ENCODE measurements around the gene CEP43. TPM values are rescaled to one million over a fixed set of nuclear protein-coding genes. Genes with fewer than 3 reads are reported as not detected.

Gene CEP43
- total and polyA plus RNA-seq, 5 experiments from 2014 or later = 2.5 to 15.3 (median 4.5) TPM

GRCh38 chr6:167030222-167031072 is 31.2 kb downstream of the CEP43 start:
- POLR2A ChIA-PET = no interaction called here
- peaks cover 20 to 69% (median 31%) of the 10 kb centered on the region in 3 donors for H3K36me3 Mint-ChIP-seq
- H3K4me1 Mint-ChIP-seq = peaks cover 0 to 4% (median under 1%) of the 10 kb centered on the region in 4 donors
- H3K9me3 Mint-ChIP-seq = no peaks in the 10 kb centered on the region
- peak overlapping the region in 1 of 10 donors; percentile 26 for H3K27ac Mint-ChIP-seq
- no peak overlapping the region for H3K4me3 Mint-ChIP-seq
- DNase-seq (no peak), ATAC-seq (no peak)
- H3K27me3 Mint-ChIP-seq = no peaks in the 10 kb centered on the region

GRCh38 chr6:167031082-167031709 is 32.0 kb downstream of the CEP43 start:
- Mint-ChIP-seq H3K36me3 (peaks cover 20 to 76% (median 37%) of the 10 kb centered on the region in 3 donors), H3K4me1 (peaks cover 0 to 4% (median 3%) of the 10 kb centered on the region in 4 donors), H3K27ac (peak overlapping the region in 2 of 10 donors; percentile 4 to 26), H3K27me3 (no peaks in the 10 kb centered on the region), H3K4me3 (no peak overlapping the region), H3K9me3 (no peaks in the 10 kb centered on the region)
- POLR2A ChIA-PET = no interaction called here
- DNase-seq (no peak), ATAC-seq (no peak)

GRCh38 chr6:167034056-167034455 is 34.9 kb downstream of the CEP43 start:
- no peaks in the 10 kb centered on the region for H3K27me3 Mint-ChIP-seq
- no peak overlapping the region for H3K4me3 Mint-ChIP-seq
- no peak for DNase-seq
- peaks cover 0 to 5% (median 3%) of the 10 kb centered on the region in 4 donors for H3K4me1 Mint-ChIP-seq
- no peak for ATAC-seq
- H3K27ac Mint-ChIP-seq = peak overlapping the region in 2 of 10 donors; percentile 3 to 40
- no peaks in the 10 kb centered on the region for H3K9me3 Mint-ChIP-seq
- POLR2A ChIA-PET = no interaction called here
- H3K36me3 Mint-ChIP-seq = peaks cover 14 to 83% (median 32%) of the 10 kb centered on the region in 3 donors

GRCh38 chr6:167037762-167038161 is 38.6 kb downstream of the CEP43 start:
- Mint-ChIP-seq H3K9me3 (peaks cover 0 to 3% (median 0%) of the 10 kb centered on the region in 9 donors), H3K4me3 (no peak overlapping the region), H3K36me3 (peaks cover 6 to 74% (median 33%) of the 10 kb centered on the region in 3 donors), H3K4me1 (peaks cover 5 to 21% (median 15%) of the 10 kb centered on the region in 4 donors), H3K27ac (peak overlapping the region in 3 of 10 donors; percentile 22 to 63 (median 44)), H3K27me3 (no peaks in the 10 kb centered on the region)
- POLR2A ChIA-PET = no interaction called here
- DNase-seq = no peak
- ATAC-seq = no peak

- POLR2A ChIA-PET = interaction anchor here (0.7 to 1.8 kb wide), 2 partner anchors 11 to 259 kb away, joined by 3 read pairs; no protein-coding TSS in a partner anchor
- Mint-ChIP-seq H3K4me3 (no peak overlapping the region), H3K4me1 (peaks cover 8 to 54% (median 36%) of the 10 kb centered on the region in 4 donors), H3K27ac (no peak overlapping the region), H3K27me3 (no peaks in the 10 kb centered on the region), H3K9me3 (no peaks in the 10 kb centered on the region), H3K36me3 (peaks cover 0 to 21% (median 7%) of the 10 kb centered on the region in 3 donors)
- ATAC-seq (no peak), DNase-seq (no peak)
Observed at GRCh38 chr6:167044696-167045095, 45.5 kb downstream of the CEP43 start.

GRCh38 chr6:167045828-167046580 is 46.8 kb downstream of the CEP43 start:
- H3K4me3 Mint-ChIP-seq = no peak overlapping the region
- POLR2A ChIA-PET = no interaction called here

GRCh38 chr6:167046861-167047495 is 47.8 kb downstream of the CEP43 start:
- DNase-seq (no peak), ATAC-seq (peak; percentile 6 to 20)
- Mint-ChIP-seq H3K4me3 (peak overlapping the region in 7 of 10 donors; percentile 24 to 75 (median 60)), H3K36me3 (peaks cover 0 to 12% (median 9%) of the 10 kb centered on the region in 3 donors), H3K9me3 (no peaks in the 10 kb centered on the region), H3K27ac (peak overlapping the region in 5 of 10 donors; percentile 30 to 86 (median 57)), H3K27me3 (no peaks in the 10 kb centered on the region), H3K4me1 (peaks cover 7 to 46% (median 28%) of the 10 kb centered on the region in 4 donors)
- POLR2A ChIA-PET = no interaction called here

More at GRCh38 chr6:167045828-167046580, 46.8 kb downstream of the CEP43 start:
- ATAC-seq (no peak), DNase-seq (no peak)
- Mint-ChIP-seq H3K27me3 (no peaks in the 10 kb centered on the region), H3K4me1 (peaks cover 8 to 56% (median 35%) of the 10 kb centered on the region in 4 donors), H3K27ac (peak overlapping the region in 1 of 10 donors; percentile 74), H3K9me3 (no peaks in the 10 kb centered on the region), H3K36me3 (peaks cover 0 to 12% (median 12%) of the 10 kb centered on the region in 3 donors)

GRCh38 chr6:167047554-167047953 is 48.4 kb downstream of the CEP43 start:
- Mint-ChIP-seq H3K27ac (peak overlapping the region in 7 of 10 donors; percentile 6 to 86 (median 50)), H3K27me3 (no peaks in the 10 kb centered on the region), H3K9me3 (no peaks in the 10 kb centered on the region), H3K4me3 (peak overlapping the region; percentile 2 to 75 (median 53)), H3K36me3 (peaks cover 0 to 14% (median 7%) of the 10 kb centered on the region in 3 donors), H3K4me1 (peaks cover 5 to 41% (median 24%) of the 10 kb centered on the region in 4 donors)
- POLR2A ChIA-PET = no interaction called here
- peak in 4 of 10 donors; percentile 16 to 31 (median 24) for DNase-seq
- ATAC-seq = peak; percentile 42 to 57

Small RNAs within 50 kb of the gene (microRNA-seq; reads per million reads assigned to microRNA genes)
- not detected for gene MIR3939 (ENCODE audit: borderline microRNAs expressed)

Other genes with a start within 250 kb of the CEP43 start
- gene RNASET2, start 42.8 kb upstream of the CEP43 start, total RNA-seq = 10 to 100 TPM; 72.7 to 75.2 TPM
- 100 to 1,000 TPM; 141 to 283 (median 248) TPM for gene RNASET2, start 42.8 kb upstream of the CEP43 start, polyA plus RNA-seq
- 1 to 10 TPM in 1 of 2 experiments, under 1 TPM in 1; 0.10 to 1.1 TPM for gene CCR6, start 123.7 kb downstream of the CEP43 start, total RNA-seq
- under 1 TPM; 0.26 to 0.51 (median 0.27) TPM for gene CCR6, start 123.7 kb downstream of the CEP43 start, polyA plus RNA-seq
- not detected for gene GPR31, start 158.6 kb downstream of the CEP43 start, total RNA-seq
- not detected for gene GPR31, start 158.6 kb downstream of the CEP43 start, polyA plus RNA-seq

Measured in naive thymus-derived CD8-positive, alpha-beta T cell (primary cell).